SK-N-SH (cell line): ENCODE results near the gene ITIH5. TPM values are rescaled to one million over a fixed set of nuclear protein-coding genes. Genes with fewer than 3 reads are reported as not detected.

Experiments
- CTCF ChIA-PET: fragments of 300-600, 350-600 bp; formaldehyde crosslinking; extraction: SDS; loops from one replicate; lab custom pipeline; 2021; lab: Yijun Ruan, JAX
- POLR2A ChIA-PET: fragments of 350-600 bp; sonication (Branson Sonifier 250); formaldehyde crosslinking; extraction: SDS; loops from one replicate; lab custom pipeline; 2020; ENCODE audit warnings: antibody characterized with exemption, inconsistent platforms; lab: Yijun Ruan, JAX
- DNase-seq: peaks from one replicate; pipeline ENCODE4 v3.0.0; 2012
- H2AFZ ChIP-seq: fragments of 200-600 bp; sonication (generic); 2 replicates; pipeline ENCODE4 v1.8.1; 2016; ENCODE audit warnings: antibody characterized with exemption, mild to moderate bottlenecking, low read depth
- H3F3A ChIP-seq: fragments of 200-600 bp; sonication (generic); replicated peaks from 2 replicates; pipeline ENCODE3; 2016; ENCODE audit warnings: antibody characterized with exemption, mild to moderate bottlenecking; ENCODE audit not compliant: insufficient read depth
- H3K27ac ChIP-seq, 2 experiments: fragments of 200-500 bp in 1 of 2; fragments of 200-600 bp in 1 of 2; sonication (Bioruptor generic) in 1 of 2; sonication (generic), shearing (Covaris generic) in 1 of 2; 2 replicates each; pipeline versions ENCODE4 v1.5.1 to v1.6.1; 2014 to 2016; ENCODE audit warnings: low read depth in 2 of 2, inconsistent platforms in 1 of 2, low read length in 1 of 2, mild to moderate bottlenecking in 1 of 2, mixed read lengths in 1 of 2
- H3K27me3 ChIP-seq: fragments of 200-600 bp; sonication (generic), shearing (Covaris generic); 2 replicates; pipeline ENCODE4 v1.6.1; 2016; ENCODE audit warnings: mixed run types; ENCODE audit not compliant: insufficient read depth
- H3K36me3 ChIP-seq, 2 experiments: fragments of 200-500 bp in 1 of 2; fragments of 200-600 bp in 1 of 2; sonication (Bioruptor generic) in 1 of 2; sonication (generic) in 1 of 2; replicated peaks in 1 of 2; 2 replicates each; pipeline versions ENCODE3 to v1.5.1; 2014 to 2016; ENCODE audit warnings: low read length in 1 of 2, mild to moderate bottlenecking in 1 of 2; ENCODE audit not compliant: insufficient read depth in 2 of 2, control insufficient read depth in 1 of 2
- H3K4me1 ChIP-seq, 2 experiments: fragments of 200-500 bp in 1 of 2; fragments of 200-600 bp in 1 of 2; sonication (Bioruptor generic) in 1 of 2; sonication (generic), shearing (Covaris generic) in 1 of 2; 2 replicates each; pipeline versions ENCODE4 v1.5.1 to v1.6.1; 2014 to 2016; ENCODE audit warnings: low read depth in 1 of 2, low read length in 1 of 2, mixed run types in 1 of 2; ENCODE audit not compliant: insufficient read depth in 2 of 2, control insufficient read depth in 1 of 2
- H3K4me2 ChIP-seq: fragments of 200-600 bp; sonication (generic), shearing (Covaris generic); 2 replicates; pipeline ENCODE4 v1.6.1; 2017; ENCODE audit warnings: mixed run types
- H3K4me3 ChIP-seq, 2 experiments: fragments of 200-500 bp in 1 of 2; fragments of 200-600 bp in 1 of 2; sonication (Bioruptor generic) in 1 of 2; sonication (generic), shearing (Covaris generic) in 1 of 2; 2 replicates each; pipeline versions ENCODE4 v1.5.1 to v1.8.1; 2014 to 2016; ENCODE audit warnings: low read depth in 2 of 2, inconsistent platforms in 1 of 2, low read length in 1 of 2, mild to moderate bottlenecking in 1 of 2, mixed read lengths in 1 of 2, moderate library complexity in 1 of 2
- H3K79me2 ChIP-seq: fragments of 200-600 bp; sonication (generic); 2 replicates; pipeline ENCODE4 v1.8.1; 2017; ENCODE audit warnings: mild to moderate bottlenecking; ENCODE audit not compliant: insufficient read depth
- H3K9ac ChIP-seq: fragments of 200-600 bp; sonication (generic); 2 replicates; pipeline ENCODE4 v1.6.1; 2017; ENCODE audit warnings: mixed run types
- H3K9me2 ChIP-seq: fragments of 200-600 bp; sonication (generic); 2 replicates; pipeline ENCODE4 v1.6.1; 2017; ENCODE audit warnings: mixed run types
- H3K9me3 ChIP-seq: fragments of 200-600 bp; sonication (generic); 2 replicates; pipeline ENCODE4 v1.6.1; 2017; ENCODE audit warnings: mixed run types, mild to moderate bottlenecking, moderate library complexity
- H4K20me1 ChIP-seq: fragments of 200-600 bp; sonication (generic); 2 replicates; pipeline ENCODE4 v1.6.1; 2017; ENCODE audit warnings: mild to moderate bottlenecking, mixed run types; ENCODE audit not compliant: insufficient read depth
- CHD2 ChIP-seq: fragments of 150-350 bp; IDR thresholded peaks from 2 replicates; pipeline ENCODE4 v1.6.1; 2018; ENCODE audit warnings: low read length; ENCODE audit not compliant: partially characterized antibody
- FOXJ3 ChIP-seq: sonication (generic); formaldehyde crosslinking; IDR thresholded peaks from 2 replicates; pipeline ENCODE4 v1.5.1; 2020; ENCODE audit warnings: mild to moderate bottlenecking, missing genetic modification reagents
- MEF2A ChIP-seq: IDR thresholded peaks from 2 replicates; pipeline ENCODE4 v1.4.0; 2012; ENCODE audit warnings: low read depth, borderline replicate concordance
- RAD21 ChIP-seq: IDR thresholded peaks from 2 replicates; pipeline ENCODE4 v1.6.1; 2012; ENCODE audit warnings: mild to moderate bottlenecking, low read length
- RFX5 ChIP-seq: IDR thresholded peaks from 2 replicates; pipeline ENCODE4 v1.6.1; 2012; ENCODE audit warnings: mild to moderate bottlenecking, improper control_type of control experiment, low read length
- TCF12 ChIP-seq: IDR thresholded peaks from 2 replicates; pipeline ENCODE4 v1.4.0; 2012
- WGBS: methylation state at CpG from one replicate; pipeline ENCODE4 v1.1.6; 2017; ENCODE audit warnings: low lambda C conversion rate; 5-methylcytosine and 5-hydroxymethylcytosine counted together
- polyA plus RNA-seq, 3 experiments: library from polyadenylated mRNA; depleted of rRNA; stranded (reverse); fragments of >200 nt; gene quantifications; 2 replicates each; pipeline ENCODE4 v1.2.3, GENCODE V29; 2012
- TF ChIP-seq, protein P1 (sequence below): IDR thresholded peaks from 2 replicates; pipeline ENCODE4; 2012
- TF ChIP-seq, protein P2 (sequence below): IDR thresholded peaks from 2 replicates; pipeline ENCODE4 v1.6.1; 2012; ENCODE audit warnings: mild to moderate bottlenecking, low read depth, low read length, moderate library complexity
- TF ChIP-seq, protein P3 (sequence below): fragments of 150-350 bp; IDR thresholded peaks from 2 replicates; pipeline ENCODE4 v1.6.1; 2017; ENCODE audit warnings: antibody characterized with exemption, low read length, low read depth, borderline replicate concordance

The ITIH5 gene
- polyA plus RNA-seq, 1 of the 3 experiments (the other 2 are of a cell fraction), result 0.07 TPM

- Histone ChIP-seq H3K27ac (no peak overlapping the region), H3K27me3 (no peaks in the 10 kb centered on the region), H3K4me3 (no peak overlapping the region), H3K9me2 (no peaks in the 10 kb centered on the region), H3K79me2 (no peaks in the 10 kb centered on the region), H3K9me3 (no peaks in the 10 kb centered on the region), H3K36me3 (no peaks in the 10 kb centered on the region), H4K20me1 (no peaks in the 10 kb centered on the region), H2AFZ (no peak overlapping the region), H3K4me1 (no peaks in the 10 kb centered on the region), H3K4me2 (no peak overlapping the region), H3K9ac (no peak overlapping the region), H3F3A (no peaks in the 10 kb centered on the region)
- WGBS, result 42% methylated on average over 8 of the region's 8 CpGs
- no peak for DNase-seq
- POLR2A ChIA-PET, result no interaction called here
- TF ChIP-seq FOXJ3 (CRISPR knock-in tag) (no peak), MEF2A (no peak)
- CTCF ChIA-PET, result no interaction called here
Measured at GRCh38 chr10:7704071-7705016, 37.6 kb upstream of the ITIH5 start.

GRCh38 chr10:7703140-7703539, 36.4 kb upstream of the ITIH5 start, which contains the start of gene ITIH2:
Gene ITIH2, plus strand, starts transcription at chr10:7703316. Its CDS starts 119 bp downstream, at chr10:7703435.
- no peak within 1 kb of the TSS for H3K27ac ChIP-seq
- WGBS, result 16% methylated on average over 4 of the region's 4 CpGs
- no peaks in the 10 kb centered on the region for H3K36me3 ChIP-seq
- TF ChIP-seq, protein P1, sequence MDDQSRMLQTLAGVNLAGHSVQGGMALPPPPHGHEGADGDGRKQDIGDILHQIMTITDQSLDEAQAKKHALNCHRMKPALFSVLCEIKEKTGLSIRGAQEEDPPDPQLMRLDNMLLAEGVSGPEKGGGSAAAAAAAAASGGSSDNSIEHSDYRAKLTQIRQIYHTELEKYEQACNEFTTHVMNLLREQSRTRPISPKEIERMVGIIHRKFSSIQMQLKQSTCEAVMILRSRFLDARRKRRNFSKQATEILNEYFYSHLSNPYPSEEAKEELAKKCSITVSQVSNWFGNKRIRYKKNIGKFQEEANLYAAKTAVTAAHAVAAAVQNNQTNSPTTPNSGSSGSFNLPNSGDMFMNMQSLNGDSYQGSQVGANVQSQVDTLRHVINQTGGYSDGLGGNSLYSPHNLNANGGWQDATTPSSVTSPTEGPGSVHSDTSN, result no peak
- TF ChIP-seq TCF12 (no peak), CHD2 (no peak)
- TF ChIP-seq, all 33 proteins: peak for 0
- H3K4me2 ChIP-seq, result no peak within 1 kb of the TSS
- no peaks in the 10 kb centered on the region for H4K20me1 ChIP-seq
- H3K4me3 ChIP-seq, result no peak within 1 kb of the TSS
- ChIA-PET CTCF (interaction anchor here (0.8 to 1.2 kb wide), 2 partner anchors 9 to 16 kb away, joined by 3 to 4 read pairs; no protein-coding TSS in a partner anchor), POLR2A (no interaction called here)
- no peak within 1 kb of the TSS for H2AFZ ChIP-seq
- DNase-seq, result no peak
- no peaks in the 10 kb centered on the region for H3K27me3 ChIP-seq
- no peaks in the 10 kb centered on the region for H3K4me1 ChIP-seq
- H3K9ac ChIP-seq, result no peak within 1 kb of the TSS
- H3K9me3 ChIP-seq, result no peaks in the 10 kb centered on the region
- H3K9me2 ChIP-seq, result no peaks in the 10 kb centered on the region
- H3K79me2 ChIP-seq, result no peaks in the 10 kb centered on the region
- H3F3A ChIP-seq, result no peaks in the 10 kb centered on the region

- Histone ChIP-seq H3K4me2 (no peak overlapping the region), H3K9me2 (no peaks in the 10 kb centered on the region), H4K20me1 (no peaks in the 10 kb centered on the region), H3K27me3 (no peaks in the 10 kb centered on the region), H3F3A (no peaks in the 10 kb centered on the region), H3K27ac (no peak overlapping the region), H3K79me2 (no peaks in the 10 kb centered on the region), H3K4me1 (no peaks in the 10 kb centered on the region), H3K36me3 (no peaks in the 10 kb centered on the region), H3K9me3 (no peaks in the 10 kb centered on the region), H2AFZ (no peak overlapping the region), H3K9ac (no peak overlapping the region), H3K4me3 (no peak overlapping the region)
- ChIA-PET CTCF (interaction anchor here (1.2 to 3.1 kb wide), 2 partner anchors 9 to 14 kb away, joined by 4 to 17 read pairs; no protein-coding TSS in a partner anchor), POLR2A (no interaction called here)
- 41% methylated on average over 4 of the region's 4 CpGs for WGBS
- DNase-seq, result no peak
- TF ChIP-seq RAD21 (no peak), RFX5 (no peak)
- TF ChIP-seq, protein P2, sequence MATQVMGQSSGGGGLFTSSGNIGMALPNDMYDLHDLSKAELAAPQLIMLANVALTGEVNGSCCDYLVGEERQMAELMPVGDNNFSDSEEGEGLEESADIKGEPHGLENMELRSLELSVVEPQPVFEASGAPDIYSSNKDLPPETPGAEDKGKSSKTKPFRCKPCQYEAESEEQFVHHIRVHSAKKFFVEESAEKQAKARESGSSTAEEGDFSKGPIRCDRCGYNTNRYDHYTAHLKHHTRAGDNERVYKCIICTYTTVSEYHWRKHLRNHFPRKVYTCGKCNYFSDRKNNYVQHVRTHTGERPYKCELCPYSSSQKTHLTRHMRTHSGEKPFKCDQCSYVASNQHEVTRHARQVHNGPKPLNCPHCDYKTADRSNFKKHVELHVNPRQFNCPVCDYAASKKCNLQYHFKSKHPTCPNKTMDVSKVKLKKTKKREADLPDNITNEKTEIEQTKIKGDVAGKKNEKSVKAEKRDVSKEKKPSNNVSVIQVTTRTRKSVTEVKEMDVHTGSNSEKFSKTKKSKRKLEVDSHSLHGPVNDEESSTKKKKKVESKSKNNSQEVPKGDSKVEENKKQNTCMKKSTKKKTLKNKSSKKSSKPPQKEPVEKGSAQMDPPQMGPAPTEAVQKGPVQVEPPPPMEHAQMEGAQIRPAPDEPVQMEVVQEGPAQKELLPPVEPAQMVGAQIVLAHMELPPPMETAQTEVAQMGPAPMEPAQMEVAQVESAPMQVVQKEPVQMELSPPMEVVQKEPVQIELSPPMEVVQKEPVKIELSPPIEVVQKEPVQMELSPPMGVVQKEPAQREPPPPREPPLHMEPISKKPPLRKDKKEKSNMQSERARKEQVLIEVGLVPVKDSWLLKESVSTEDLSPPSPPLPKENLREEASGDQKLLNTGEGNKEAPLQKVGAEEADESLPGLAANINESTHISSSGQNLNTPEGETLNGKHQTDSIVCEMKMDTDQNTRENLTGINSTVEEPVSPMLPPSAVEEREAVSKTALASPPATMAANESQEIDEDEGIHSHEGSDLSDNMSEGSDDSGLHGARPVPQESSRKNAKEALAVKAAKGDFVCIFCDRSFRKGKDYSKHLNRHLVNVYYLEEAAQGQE, result no peak
- TF ChIP-seq, protein P3, sequence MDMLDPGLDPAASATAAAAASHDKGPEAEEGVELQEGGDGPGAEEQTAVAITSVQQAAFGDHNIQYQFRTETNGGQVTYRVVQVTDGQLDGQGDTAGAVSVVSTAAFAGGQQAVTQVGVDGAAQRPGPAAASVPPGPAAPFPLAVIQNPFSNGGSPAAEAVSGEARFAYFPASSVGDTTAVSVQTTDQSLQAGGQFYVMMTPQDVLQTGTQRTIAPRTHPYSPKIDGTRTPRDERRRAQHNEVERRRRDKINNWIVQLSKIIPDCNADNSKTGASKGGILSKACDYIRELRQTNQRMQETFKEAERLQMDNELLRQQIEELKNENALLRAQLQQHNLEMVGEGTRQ, result no peak
Measured at GRCh38 chr10:7702288-7702812, 35.6 kb upstream of the ITIH5 start.
